ENCODE measurements around the gene MYORG.

GRCh38 chr9:34406219-34406618 is 29.5 kb upstream of the MYORG start:
- TF ChIP-seq MAX (IDR thresholded peaks at IDR 0.05) (no peak), GABPA (IDR thresholded peaks at IDR 0.05 in 1 of 2, conservative IDR thresholded peaks at IDR 0.05 in 1 of 2) (no peak), YY1 (IDR thresholded peaks at IDR 0.05) (no peak), TAF1 (conservative IDR thresholded peaks at IDR 0.05) (no peak), CTCF (IDR thresholded peaks at IDR 0.05; ENCODE audit: low read depth, low read length, missing input control) (no peak), NR2F2 (IDR thresholded peaks at IDR 0.05) (no peak), FOXA1 (IDR thresholded peaks at IDR 0.05) (no peak), HNF4A (conservative IDR thresholded peaks at IDR 0.05) (no peak), HNF4G (IDR thresholded peaks at IDR 0.05) (no peak), REST (IDR thresholded peaks at IDR 0.05) (no peak), RAD21 (IDR thresholded peaks at IDR 0.05) (no peak), ATF3 (IDR thresholded peaks at IDR 0.05) (no peak), EGR1 (IDR thresholded peaks at IDR 0.05; ENCODE audit: low read depth in 2 of 2) (no peak)

Data from liver (tissue), 3 donors.